HG03135 (cell line): ENCODE measurements around the gene SRMS.

Experiments
- ATAC-seq: cut with Tn5 transposase; IDR thresholded peaks from one replicate; pipeline ENCODE4 v1.9.1; 2021; ENCODE audit warnings: mild to moderate bottlenecking, moderate library complexity; ENCODE audit not compliant: unreplicated experiment

SRMS gene

GRCh38 chr20:63504642-63505041 is 42.9 kb downstream of the SRMS start:
- ATAC-seq, result no peak

DNA sequence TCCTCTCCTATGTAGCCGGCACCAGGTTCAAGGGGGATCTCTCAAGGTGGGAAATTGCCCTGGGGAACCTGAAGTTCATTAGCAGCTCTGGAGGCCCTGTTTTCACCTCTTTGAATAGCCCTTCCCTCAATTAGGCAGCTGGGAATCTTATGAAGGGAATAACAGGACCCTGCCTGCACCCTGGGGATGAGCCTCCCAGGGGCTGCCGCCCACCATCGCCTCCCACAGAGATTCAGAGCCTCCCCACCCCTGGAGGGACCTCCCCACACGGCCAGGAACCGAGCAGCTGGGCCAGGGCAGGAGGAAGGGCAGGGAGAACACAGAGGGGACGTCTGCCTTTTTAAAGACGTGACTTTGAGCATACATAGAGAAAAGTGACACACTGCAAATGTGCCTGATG is 44.0 kb downstream of the SRMS start:
- ATAC-seq, result no peak

- no peak for ATAC-seq
These were observed 44.8 kb downstream of the SRMS start for GRCh38 chr20:63502671-63503172.

- no peak for ATAC-seq
These were observed 45.5 kb downstream of the SRMS start for GRCh38 chr20:63501818-63502670.

GRCh38 chr20:63500902-63501817 is 46.4 kb downstream of the SRMS start:
- no peak for ATAC-seq

GRCh38 chr20:63500151-63500901 is 47.2 kb downstream of the SRMS start:
- no peak for ATAC-seq

- no peak for ATAC-seq
These were observed 48.1 kb downstream of the SRMS start for GRCh38 chr20:63499338-63499969.

DNA sequence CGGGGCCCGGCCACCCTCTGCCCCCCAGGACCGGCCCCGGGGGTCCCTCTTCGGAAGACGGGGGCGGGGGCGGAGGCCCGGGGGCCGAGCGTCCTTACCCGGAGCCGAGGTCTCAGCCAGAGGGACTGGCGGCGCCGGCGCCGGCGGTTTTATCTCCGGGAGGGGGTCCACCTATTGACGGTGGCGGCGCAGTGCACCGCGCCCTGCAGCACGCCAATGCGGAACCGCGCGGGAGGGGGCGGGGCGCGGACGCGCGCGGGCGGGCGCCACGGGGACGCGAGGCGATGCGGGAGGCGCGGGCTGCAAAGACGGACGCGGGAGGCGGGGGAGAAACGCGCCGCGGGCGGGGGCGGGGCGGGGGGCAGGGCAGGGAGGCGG is 48.6 kb downstream of the SRMS start, which contains the start of gene EEF1A2:
EEF1A2 (minus strand) TSS at position 124 of the 378 bp plus-strand sequence. CDS start 1,320 bp downstream, outside the sequence.
- no peak for ATAC-seq

- no peak for ATAC-seq
These were observed 49.3 kb downstream of the SRMS start for GRCh38 chr20:63497946-63498935.

DNA sequence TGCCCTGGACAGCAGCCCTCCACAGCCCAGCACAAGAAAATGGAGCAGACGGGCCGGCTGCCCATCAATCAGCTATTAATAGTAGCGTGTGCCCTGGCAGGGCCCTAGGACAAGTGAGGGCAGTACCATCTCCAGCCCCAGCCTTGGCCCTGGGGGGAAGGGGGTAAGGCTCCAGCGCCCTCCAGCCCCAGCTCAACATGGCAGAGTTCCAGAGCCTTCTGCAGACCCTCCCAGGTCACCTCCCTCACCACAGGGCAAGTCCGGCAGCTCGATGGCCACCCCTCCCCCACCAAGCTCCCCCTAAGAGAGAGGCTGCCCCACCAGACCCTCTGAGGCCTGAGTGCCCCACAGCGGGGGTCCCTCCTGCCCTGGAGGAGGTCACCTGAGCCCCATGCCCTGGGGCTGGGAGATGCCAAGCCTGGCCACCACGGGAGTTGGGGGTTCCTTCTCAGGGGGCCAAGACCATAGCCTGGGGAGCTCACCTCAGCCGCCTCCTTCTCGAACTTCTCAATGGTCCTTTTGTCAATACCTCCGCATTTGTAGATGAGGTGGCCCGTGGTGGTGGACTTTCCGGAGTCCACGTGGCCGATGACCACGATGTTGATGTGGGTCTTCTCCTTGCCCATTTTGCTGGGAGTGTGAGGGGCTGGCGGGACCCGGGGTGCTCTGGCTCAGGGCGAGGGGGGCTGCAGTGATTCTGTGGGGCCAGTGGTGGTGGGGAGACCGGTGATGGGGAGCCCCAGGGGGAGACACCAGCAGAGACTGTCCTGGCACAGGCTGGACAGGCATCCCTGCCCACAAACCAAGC is 50.2 kb downstream of the SRMS start:
- ATAC-seq, result no peak

GRCh38 chr20:63496596-63497120 is 50.9 kb downstream of the SRMS start:
- no peak for ATAC-seq

GRCh38 chr20:63495741-63496595 is 51.6 kb downstream of the SRMS start:
- ATAC-seq, result no peak

DNA sequence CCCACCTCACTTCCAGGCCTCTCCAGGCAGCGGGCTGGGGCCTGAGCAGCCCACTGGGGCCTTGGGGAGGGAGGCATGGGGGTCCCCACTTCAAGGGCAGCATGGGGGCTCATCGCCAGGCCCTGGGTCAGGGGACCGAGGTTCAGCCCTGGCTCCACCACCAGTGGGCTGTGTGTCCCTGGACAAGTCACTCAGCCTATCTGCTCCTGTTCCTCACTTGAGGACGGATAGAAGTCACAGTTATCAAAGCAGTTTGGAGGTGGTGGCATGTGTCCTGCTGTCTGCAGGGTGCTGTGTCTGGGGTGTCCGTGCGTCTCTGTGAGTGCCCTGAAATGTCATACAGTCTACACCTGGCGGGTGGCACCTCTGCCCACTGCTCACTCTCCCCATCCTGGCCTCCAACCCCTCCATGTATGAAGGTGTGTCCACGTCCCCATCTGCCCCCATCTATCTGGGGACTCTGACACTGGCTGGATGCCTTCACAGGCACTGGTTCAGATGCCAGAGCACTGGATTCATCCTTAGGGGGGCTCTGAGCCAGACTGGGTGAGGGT is 52.3 kb downstream of the SRMS start:
- ATAC-seq, result no peak

- no peak for ATAC-seq
These were observed 53.0 kb downstream of the SRMS start for GRCh38 chr20:63494420-63495166.

DNA sequence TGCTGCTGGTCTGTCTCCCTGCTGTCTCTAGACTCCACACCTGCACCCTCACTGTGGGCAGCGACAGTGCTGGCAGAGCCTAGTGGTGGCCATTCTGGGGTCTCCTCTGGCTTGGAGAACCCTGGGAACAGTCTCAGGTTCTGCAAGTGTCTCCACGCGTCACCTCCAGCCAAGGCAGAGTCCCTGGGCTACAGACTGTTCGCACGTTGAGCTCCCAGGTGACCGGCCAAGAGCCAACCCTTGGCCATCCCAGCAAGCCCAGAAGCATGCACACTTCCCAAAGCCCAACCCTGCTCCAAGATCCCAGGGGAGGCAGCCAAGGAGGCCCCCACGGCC is 53.5 kb downstream of the SRMS start:
- ATAC-seq, result no peak

DNA sequence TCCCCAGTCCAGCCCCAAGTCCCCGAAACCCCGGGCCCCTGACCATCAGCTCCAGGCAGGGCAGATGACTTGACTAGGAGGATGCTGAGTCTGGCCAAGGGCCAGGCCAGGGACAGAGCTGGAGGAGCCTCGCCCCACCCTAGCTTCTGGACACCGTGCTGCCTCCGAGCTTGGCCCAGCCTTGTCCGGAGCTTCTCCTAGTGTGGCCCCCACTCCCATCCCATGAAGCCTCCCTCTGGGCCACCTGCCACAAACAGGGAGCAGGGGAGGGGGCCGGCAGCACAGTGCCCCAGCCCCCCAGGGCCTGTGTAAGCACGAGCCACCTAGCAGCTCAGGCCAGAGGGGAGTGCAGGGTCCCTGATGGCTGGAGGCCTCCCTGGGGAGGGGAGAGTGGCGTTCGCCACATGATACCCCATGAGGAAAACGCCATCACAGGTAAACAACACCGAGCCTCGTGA is 54.0 kb downstream of the SRMS start:
- no peak for ATAC-seq
